Lung microvascular endothelial cell (primary cell): Measurements from ENCODE around the gene HMGN2. TPM values are rescaled to one million over a fixed set of nuclear protein-coding genes. Genes with fewer than 3 reads are reported as not detected.

ENCODE experiments used
- DNase-seq, 2 donors: peaks; one replicate each; pipeline versions ENCODE4 v3.0.0 to v3.0.0-alpha.2; 2010; ENCODE audit warnings: low read depth in 2 of 2
- total RNA-seq: library from RNA; depleted of rRNA; stranded (reverse); fragments of >200 nt; gene quantifications from 2 replicates; pipeline ENCODE4 v1.2.1, GENCODE V29; 2014

The HMGN2 gene
- 70.4 and 173 TPM in 2 replicates for total RNA-seq

DNA sequence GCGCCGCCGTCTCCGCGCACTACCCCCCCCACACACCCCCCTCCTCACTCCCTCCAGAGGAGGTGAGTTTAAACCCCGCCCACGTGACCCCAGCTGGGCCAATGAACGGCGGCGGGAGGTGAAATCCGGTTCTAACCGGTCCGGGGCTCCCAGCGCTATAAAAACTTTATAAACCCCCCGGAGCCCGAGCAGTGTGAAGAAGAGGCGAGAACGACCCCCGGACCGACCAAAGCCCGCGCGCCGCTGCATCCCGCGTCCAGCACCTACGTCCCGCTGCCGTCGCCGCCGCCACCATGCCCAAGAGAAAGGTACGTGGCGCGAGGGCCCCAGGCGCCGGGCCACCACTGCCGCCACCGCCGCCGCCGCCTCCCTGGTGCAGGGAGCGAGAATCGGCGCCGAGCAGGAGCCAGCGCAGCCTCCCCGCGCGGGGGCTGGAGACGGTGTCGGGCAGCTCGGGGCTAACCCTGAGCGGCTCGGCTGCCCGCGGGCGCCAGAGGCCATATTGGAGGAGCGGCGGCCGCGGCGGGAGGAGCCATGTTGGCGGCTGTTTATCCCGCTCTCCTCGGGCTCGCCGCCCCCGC lies at the start of gene HMGN2:
TSS of gene HMGN2 (plus strand) at position 121 of the 581 bp plus-strand sequence. CDS start at position 294, 173 bp downstream.
- DNase-seq = peak; percentile 81 to 88

DNA sequence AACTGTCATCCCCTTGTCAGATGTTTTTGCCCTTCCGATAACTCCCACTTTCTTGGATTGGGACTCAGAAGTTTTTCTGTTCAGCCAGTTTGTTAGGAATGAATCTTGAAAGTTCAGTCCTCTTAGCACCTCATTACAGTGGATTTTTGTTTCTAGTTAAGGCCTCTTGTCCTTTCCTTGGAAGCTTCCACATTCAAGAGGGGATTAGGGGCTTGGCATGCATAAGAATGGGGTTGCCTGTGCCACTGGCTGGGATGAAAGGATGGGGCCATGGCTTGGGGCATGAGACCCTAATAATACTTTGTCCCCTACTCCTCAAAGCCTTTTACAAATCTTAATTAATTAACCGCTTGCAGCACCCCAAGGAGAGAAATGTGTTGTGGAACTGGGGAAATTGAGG lies 42.5 kb upstream of the HMGN2 start:
- DNase-seq = no peak

DNA sequence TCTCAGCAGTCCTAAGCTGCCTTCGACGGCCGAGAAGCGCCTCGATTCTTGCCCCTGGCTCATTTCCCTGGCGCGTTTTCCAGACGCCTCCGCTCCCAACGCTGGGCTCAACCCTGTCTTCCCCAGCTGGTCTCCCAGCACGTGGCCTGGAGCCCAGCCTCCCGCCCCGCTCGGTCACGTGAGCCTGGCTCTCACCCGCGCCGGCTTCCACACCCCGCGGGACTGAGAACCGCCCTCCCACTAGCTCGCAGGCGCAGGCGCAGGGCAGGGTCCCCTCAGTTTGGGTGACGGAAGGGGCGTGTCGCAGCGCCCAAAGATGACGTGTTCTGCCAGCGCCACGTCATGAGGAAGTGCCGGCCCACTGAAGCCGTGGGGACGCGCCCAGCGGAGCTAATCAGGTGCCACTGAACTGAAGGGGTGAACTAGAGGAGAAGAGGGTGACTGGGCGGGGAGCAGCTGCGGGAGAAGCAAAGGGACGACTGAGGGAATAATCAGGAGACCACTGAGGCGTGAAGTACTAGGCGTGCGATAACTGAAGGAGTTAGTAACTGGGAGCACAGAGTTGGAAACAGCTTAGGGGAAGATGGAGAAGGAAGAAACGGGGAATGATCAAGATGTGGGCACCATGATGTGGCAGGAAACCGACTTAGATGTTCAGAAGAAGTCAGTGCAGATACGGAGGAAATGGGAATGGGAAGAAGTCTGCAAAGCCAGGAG lies 40.1 kb upstream of the HMGN2 start, which contains the start of gene DHDDS:
TSS of gene DHDDS (plus strand) at position 343 of the 717 bp plus-strand sequence. CDS start 625 bp downstream, outside the sequence.
- peak; percentile 98 to 99 for DNase-seq

DNA sequence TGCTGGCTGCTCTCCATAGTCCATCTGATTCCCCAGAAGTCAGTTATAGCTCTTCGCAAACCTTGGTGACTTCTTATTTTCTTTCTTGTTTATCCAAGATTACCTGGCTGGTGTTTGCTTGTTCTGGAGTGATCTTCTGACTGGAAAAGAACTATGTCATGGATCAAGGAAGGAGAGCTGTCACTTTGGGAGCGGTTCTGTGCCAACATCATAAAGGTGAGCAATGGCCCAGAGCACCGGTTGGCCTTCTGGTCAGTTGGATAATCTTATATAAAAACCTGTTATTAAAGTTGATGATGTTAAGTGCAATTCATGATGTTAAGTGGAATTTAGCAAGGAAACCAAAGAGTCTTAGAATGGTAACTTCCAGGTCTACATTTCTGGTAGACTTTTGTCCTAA lies 39.4 kb upstream of the HMGN2 start:
- no peak for DNase-seq

DNA sequence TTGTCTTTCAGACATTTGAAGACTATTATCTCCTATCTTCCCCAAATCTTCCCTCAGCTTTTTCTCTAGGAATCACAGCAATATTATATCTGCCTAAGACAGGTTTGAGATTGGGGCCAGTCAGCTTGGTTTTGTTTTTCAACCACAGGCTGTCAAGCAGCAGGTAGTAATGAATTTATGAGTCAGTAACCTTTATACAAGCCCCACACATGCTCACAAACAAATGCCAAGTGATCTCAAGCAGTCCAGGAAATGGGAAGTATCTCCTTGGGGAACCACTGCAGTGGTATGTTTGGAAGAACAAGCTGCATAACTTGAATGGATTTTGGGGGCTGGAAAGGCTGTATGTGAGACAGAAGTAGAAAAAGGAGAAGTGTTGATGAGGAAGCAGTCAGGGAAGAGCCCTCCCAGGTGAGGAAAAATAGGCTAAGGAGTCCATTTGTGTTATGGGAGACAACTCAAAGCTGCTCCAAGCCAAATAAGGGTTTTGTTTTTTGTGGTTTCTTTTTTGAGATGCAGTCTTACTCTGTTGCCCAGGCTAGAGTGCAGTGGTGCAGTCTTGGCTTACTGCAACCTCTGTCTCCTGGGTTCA lies 38.0 kb upstream of the HMGN2 start:
- DNase-seq = peak in 1 of 2 donors; percentile 18

- DNase-seq = no peak
Observed at GRCh38 chr1:26438041-26438440, 34.2 kb upstream of the HMGN2 start.

GRCh38 chr1:26440259-26440658 lies 32.0 kb upstream of the HMGN2 start:
- no peak for DNase-seq

DNA sequence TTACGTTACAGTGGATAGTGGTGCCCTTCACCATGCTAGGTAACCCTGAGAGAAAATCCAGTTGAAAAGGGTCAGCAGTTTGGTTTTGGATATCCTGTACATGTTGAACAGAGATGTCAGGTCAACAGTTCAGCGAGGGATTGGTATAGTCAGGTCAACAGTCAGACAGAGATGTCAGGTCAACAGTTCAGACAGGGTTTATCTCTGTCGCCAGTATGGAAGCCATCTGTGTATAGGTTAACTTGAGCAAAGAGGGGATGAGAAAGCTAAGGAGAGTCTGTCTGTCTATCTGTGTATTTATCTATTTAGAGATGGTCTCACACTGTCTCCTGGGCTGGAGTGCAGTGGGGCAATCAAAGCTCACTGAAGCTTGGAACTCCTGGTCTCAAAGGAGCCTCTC lies 22.4 kb upstream of the HMGN2 start:
- no peak for DNase-seq

DNA sequence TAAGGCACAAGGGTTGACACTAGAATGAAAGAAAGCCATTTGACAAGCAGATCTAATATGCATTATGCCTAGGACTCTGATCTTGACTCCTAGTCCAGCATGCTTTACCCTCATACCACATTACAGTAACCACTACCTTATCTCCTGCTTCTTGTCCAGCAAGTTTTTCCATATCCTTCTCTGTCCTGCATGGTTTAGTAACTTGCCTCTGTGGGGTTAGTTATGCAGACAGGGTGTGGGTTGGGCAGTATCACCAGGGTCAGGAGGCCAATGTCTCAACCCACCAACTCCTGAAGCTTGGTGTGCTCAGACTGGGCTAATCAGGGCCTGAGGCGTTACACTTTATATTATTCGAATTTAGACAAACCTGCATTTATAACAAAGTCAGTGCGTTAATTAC lies 21.3 kb upstream of the HMGN2 start:
- DNase-seq = no peak

DNA sequence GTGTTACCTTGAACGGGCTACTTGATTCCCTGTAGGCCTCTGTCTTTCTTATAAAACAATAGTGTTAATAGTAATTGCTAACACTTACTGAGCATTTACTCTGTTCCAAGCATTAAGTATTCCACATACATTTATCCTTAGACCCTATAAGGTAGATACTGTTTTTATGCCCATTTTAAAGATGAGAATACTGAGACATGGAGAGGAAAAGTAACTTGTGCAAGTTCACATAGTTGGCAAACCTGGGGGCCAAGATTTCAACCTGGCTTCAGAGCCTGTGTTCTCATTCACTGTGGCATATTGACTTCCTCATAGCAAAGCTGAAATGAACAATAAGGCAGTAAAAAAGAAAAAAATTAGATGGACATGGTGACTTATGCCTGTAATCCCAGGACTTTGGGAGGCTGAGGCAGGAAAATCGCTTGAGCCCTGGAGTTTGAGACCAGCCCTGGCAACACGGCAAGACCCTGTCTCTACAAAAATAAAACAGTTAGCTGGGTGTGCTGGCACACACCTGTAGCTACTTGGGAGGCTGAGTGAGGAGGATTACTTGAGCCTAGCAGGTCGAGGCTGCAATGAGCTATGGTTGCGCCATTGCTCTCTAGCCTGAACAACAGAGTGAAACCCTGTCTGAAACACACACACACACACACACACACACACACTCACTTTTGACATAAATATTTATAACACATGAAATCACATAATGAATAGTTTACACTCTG lies 19.6 kb upstream of the HMGN2 start:
- DNase-seq = no peak

DNA sequence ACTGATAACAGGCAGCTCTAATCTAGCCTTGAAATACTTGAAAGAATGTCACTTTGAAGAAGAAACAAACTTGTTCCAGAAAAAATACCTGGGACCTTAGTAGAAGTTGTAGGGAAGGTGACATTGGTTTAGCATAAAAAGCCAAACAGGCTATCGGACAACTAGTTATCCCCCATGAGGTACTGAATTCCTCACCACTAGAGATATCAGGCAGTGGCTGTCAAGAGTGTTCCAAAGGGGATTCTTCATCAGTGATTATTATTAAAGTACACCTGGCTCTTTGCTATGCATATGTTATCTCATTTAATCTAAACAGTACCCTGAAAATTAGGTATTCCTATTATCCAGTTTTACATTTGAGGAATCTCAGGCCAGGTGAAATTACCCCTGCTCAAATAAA lies 13.1 kb upstream of the HMGN2 start:
- DNase-seq = no peak

DNA sequence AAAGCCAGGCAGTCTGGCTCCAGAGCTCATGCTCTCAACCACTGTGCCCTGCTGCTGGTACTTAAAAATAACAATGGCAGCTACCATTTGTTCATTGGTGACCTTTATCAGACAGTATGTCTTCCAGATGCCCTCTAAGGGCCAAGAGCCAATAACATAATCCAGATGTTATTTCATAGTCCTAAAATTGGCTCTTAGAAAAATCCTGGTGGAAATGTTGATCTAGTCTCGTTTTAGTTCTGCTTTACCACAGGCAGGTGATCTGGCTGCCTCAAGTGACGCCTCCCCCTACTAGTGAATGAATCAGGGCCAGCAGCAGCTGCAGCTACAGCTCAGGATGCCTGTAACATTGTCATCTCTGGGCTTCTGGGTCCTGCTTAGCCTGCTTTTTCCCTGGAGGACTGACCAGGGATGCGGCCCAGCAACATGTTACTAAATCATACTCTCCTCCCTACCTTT lies 12.6 kb upstream of the HMGN2 start:
- no peak for DNase-seq

DNA sequence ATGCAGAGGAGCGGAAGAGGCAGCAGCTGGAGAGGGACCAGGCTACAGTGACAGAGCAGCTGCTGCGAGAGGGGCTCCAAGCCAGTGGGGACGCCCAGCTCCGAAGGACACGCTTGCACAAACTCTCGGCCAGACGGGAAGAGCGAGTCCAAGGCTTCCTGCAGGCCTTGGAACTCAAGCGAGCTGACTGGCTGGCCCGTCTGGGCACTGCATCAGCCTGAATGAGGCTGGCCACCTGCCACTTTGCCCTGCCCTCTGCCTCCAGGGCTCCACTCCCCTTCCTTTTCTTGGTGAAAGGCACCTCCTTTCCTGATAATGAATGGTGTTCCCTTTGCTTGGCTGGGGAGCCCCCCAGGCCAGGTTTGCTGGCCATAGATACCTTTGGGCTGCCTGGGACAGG lies 3.3 kb upstream of the HMGN2 start:
- no peak for DNase-seq

DNA sequence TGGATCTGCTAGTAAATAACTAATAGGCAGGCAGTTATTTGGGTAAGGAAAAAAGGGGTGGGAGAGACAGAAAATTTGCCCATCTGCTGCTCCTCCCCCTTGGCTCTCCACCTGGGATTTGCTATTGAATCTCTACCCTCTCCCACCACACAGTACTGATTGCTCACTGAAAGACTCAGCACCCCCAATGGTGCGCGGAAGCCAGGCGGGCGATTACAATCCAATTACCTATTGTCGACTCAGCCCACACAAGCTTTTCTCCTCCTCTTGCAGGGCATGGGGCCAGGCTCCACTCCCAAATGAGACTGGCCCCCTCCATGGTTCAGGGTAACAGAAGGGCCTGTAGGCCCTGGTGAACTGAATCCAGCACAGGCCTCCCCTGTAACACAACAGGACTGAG lies 2.7 kb upstream of the HMGN2 start:
- no peak for DNase-seq

GRCh38 chr1:26470878-26471497 lies 1.3 kb upstream of the HMGN2 start:
- no peak for DNase-seq

- DNase-seq = peak; percentile 41 to 57
Observed at GRCh38 chr1:26471498-26472319, 531 bp upstream of the HMGN2 start.

- DNase-seq = peak; percentile 95 to 97
Observed at GRCh38 chr1:26472901-26473845, 933 bp downstream of the HMGN2 start.

GRCh38 chr1:26474818-26475217 lies 2.6 kb downstream of the HMGN2 start:
- no peak for DNase-seq

- DNase-seq = no peak
Observed at GRCh38 chr1:26475989-26476388, 3.7 kb downstream of the HMGN2 start.

DNA sequence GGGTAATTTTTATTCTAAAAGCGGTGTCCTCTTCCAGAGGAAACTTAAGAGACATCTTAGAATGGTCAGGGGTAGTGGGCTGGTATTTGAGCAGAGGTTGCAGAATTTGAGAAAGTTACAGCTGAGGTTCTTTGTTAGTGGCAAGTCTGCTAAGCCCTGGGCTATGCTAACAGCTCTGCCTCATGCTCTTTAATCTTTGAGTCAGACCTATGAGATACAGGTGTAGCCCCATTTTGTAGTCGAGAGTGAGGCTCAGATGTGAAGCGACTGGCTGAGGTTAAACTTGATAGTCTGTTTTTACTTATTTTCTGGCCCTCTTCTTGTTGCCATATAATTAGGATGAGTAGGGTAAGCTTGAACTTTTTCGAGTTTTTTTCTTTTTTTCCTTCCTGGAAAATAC lies 4.7 kb downstream of the HMGN2 start:
- no peak for DNase-seq
